HepG2 (cell line): ENCODE data around the gene GMEB2. TPM values are rescaled to one million over a fixed set of nuclear protein-coding genes. Genes with fewer than 3 reads are reported as not detected.

ENCODE experiments used
- CENPT ChIP-seq: sonication (generic); formaldehyde crosslinking; IDR thresholded peaks from 2 replicates; pipeline ENCODE4 v1.8.0; 2022; ENCODE audit warnings: low read depth, mild to moderate bottlenecking, moderate library complexity, missing genetic modification reagents
- HIC2 ChIP-seq: sonication (generic); formaldehyde crosslinking; IDR thresholded peaks from 2 replicates; pipeline ENCODE4 v1.9.0; 2022; ENCODE audit warnings: low read depth, missing genetic modification reagents
- IRF9 ChIP-seq: sonication (generic); formaldehyde crosslinking; IDR thresholded peaks from 2 replicates; pipeline ENCODE4 v1.8.0; 2022; ENCODE audit warnings: missing genetic modification reagents, mild to moderate bottlenecking, borderline replicate concordance
- PHF5A ChIP-seq: IDR thresholded peaks from one replicate; pipeline ENCODE4 v1.6.1; 2018; ENCODE audit warnings: low read depth, missing genetic modification reagents; ENCODE audit not compliant: unreplicated experiment
- TEAD2 ChIP-seq: sonication (generic); formaldehyde crosslinking; IDR thresholded peaks from 2 replicates; pipeline ENCODE4 v1.9.0; 2021; ENCODE audit warnings: missing genetic modification reagents
- ZBTB34 ChIP-seq: sonication (generic); formaldehyde crosslinking; IDR thresholded peaks from 2 replicates; pipeline ENCODE4 v1.8.0; 2022; ENCODE audit warnings: mild to moderate bottlenecking, missing genetic modification reagents
- ZBTB42 ChIP-seq: sonication (generic); formaldehyde crosslinking; IDR thresholded peaks from 2 replicates; pipeline ENCODE4 v1.5.0; 2020; ENCODE audit warnings: mild to moderate bottlenecking, missing genetic modification reagents
- ZNF253 ChIP-seq: sonication (generic); formaldehyde crosslinking; IDR thresholded peaks from 2 replicates; pipeline ENCODE4 v1.8.0; 2022; ENCODE audit warnings: mild to moderate bottlenecking, missing genetic modification reagents, borderline replicate concordance
- ZNF276 ChIP-seq: sonication (generic); formaldehyde crosslinking; IDR thresholded peaks from 2 replicates; pipeline ENCODE4 v1.4.0; 2020; ENCODE audit warnings: mild to moderate bottlenecking, low read depth, missing genetic modification reagents
- ZNF7 ChIP-seq: IDR thresholded peaks from 2 replicates; pipeline ENCODE4 v1.6.1; 2016; ENCODE audit warnings: missing biosample characterization, missing genetic modification reagents
- polyA plus RNA-seq, 8 experiments: library from polyadenylated mRNA; depleted of rRNA in 3 of 8; stranded (reverse) in 7 of 8; unstranded in 1 of 8; fragments of >200 nt; fragmentation: Illumina TruSeq in 4 of 8; extraction: Trizol in 4 of 8; gene quantifications; 2 replicates each; pipeline versions ENCODE4 v1.2.1 to v1.2.3, GENCODE V29; 2011 to 2016; ENCODE audit warnings: low read depth in 4 of 8, missing spikeins in 1 of 8, mixed read lengths in 1 of 8; ENCODE audit not compliant: insufficient read depth in 1 of 8
- total RNA-seq, 5 experiments: library from RNA; depleted of rRNA; stranded (reverse); fragments of >200 nt; fragmentation: Illumina TruSeq; extraction: Trizol; gene quantifications; 2 replicates each; pipeline ENCODE4 v1.2.3, GENCODE V29; 2016; ENCODE audit warnings: low read depth in 1 of 5
- TF ChIP-seq, protein P1 (sequence below): sonication (generic); formaldehyde crosslinking; IDR thresholded peaks from 2 replicates; pipeline ENCODE4 v1.5.0; 2020; ENCODE audit warnings: mild to moderate bottlenecking, missing genetic modification reagents
- TF ChIP-seq, protein P2 (sequence below): sonication (generic); formaldehyde crosslinking; IDR thresholded peaks from 2 replicates; pipeline ENCODE4 v1.4.0; 2020; ENCODE audit warnings: missing genetic modification reagents
- TF ChIP-seq, protein P3 (sequence below): sonication (generic); formaldehyde crosslinking; conservative IDR thresholded peaks from 2 replicates; pipeline ENCODE4 v1.8.0; 2022; ENCODE audit warnings: low read depth, missing genetic modification reagents

Gene GMEB2
- total and polyA plus RNA-seq, 2 of the 13 experiments (the other 11 are each of a cell fraction or from before 2014, with no cell fraction given), result 10.6 to 12.4 TPM

DNA sequence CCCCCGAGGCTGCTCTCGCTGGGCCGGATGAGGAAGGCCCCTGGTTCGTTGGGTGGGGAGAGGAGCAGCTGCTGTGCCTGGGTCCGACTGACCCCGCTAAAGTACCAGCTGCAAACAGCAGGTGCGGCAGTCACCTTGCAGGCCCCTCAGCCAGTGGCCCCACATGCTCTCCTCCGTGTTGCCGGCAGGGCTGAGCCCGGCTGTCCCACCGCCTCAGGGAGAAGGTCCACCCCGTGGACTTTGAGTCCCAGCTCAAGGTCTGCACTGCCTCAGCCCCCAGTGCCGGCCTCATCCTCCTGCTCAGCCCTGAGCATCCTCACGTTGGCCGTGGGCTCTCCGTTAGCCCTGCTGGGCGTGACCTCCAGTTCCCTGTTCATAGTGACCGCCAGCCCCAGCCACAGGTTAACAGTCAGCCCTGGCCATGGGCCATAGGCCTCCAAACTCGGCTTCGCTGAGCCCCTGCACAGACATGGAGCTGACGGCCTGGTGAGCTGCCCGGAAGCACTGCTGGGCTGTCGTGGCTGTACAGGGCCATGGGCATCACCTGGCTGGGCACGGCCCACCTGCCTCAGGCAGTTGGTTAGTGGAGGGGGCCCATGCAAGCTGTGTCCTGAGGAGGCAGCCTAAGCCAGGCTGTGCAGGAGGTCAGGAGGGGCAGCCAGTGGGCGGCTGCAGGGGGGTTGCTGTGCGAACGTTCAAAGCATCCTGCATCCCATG lies 82.5 kb downstream of the GMEB2 start (continued):
- TF ChIP-seq ZNF276 (CRISPR knock-in tag) (no peak), TEAD2 (CRISPR knock-in tag) (no peak), ZBTB42 (CRISPR knock-in tag) (no peak), IRF9 (CRISPR knock-in tag) (no peak; the same call in 1 of the 2 replicates), ZNF253 (CRISPR knock-in tag) (no peak), HIC2 (no peak), ZNF7 (CRISPR knock-in tag) (no peak), ZBTB34 (CRISPR knock-in tag) (no peak), PHF5A (CRISPR knock-in tag) (no peak), CENPT (CRISPR knock-in tag) (no peak)
- TF ChIP-seq, protein P1, sequence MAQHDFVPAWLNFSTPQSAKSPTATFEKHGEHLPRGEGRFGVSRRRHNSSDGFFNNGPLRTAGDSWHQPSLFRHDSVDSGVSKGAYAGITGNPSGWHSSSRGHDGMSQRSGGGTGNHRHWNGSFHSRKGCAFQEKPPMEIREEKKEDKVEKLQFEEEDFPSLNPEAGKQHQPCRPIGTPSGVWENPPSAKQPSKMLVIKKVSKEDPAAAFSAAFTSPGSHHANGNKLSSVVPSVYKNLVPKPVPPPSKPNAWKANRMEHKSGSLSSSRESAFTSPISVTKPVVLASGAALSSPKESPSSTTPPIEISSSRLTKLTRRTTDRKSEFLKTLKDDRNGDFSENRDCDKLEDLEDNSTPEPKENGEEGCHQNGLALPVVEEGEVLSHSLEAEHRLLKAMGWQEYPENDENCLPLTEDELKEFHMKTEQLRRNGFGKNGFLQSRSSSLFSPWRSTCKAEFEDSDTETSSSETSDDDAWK, result no peak
- TF ChIP-seq, protein P2, sequence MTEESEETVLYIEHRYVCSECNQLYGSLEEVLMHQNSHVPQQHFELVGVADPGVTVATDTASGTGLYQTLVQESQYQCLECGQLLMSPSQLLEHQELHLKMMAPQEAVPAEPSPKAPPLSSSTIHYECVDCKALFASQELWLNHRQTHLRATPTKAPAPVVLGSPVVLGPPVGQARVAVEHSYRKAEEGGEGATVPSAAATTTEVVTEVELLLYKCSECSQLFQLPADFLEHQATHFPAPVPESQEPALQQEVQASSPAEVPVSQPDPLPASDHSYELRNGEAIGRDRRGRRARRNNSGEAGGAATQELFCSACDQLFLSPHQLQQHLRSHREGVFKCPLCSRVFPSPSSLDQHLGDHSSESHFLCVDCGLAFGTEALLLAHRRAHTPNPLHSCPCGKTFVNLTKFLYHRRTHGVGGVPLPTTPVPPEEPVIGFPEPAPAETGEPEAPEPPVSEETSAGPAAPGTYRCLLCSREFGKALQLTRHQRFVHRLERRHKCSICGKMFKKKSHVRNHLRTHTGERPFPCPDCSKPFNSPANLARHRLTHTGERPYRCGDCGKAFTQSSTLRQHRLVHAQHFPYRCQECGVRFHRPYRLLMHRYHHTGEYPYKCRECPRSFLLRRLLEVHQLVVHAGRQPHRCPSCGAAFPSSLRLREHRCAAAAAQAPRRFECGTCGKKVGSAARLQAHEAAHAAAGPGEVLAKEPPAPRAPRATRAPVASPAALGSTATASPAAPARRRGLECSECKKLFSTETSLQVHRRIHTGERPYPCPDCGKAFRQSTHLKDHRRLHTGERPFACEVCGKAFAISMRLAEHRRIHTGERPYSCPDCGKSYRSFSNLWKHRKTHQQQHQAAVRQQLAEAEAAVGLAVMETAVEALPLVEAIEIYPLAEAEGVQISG, result no peak; the same call in 1 of the 2 replicates
- TF ChIP-seq, protein P3, sequence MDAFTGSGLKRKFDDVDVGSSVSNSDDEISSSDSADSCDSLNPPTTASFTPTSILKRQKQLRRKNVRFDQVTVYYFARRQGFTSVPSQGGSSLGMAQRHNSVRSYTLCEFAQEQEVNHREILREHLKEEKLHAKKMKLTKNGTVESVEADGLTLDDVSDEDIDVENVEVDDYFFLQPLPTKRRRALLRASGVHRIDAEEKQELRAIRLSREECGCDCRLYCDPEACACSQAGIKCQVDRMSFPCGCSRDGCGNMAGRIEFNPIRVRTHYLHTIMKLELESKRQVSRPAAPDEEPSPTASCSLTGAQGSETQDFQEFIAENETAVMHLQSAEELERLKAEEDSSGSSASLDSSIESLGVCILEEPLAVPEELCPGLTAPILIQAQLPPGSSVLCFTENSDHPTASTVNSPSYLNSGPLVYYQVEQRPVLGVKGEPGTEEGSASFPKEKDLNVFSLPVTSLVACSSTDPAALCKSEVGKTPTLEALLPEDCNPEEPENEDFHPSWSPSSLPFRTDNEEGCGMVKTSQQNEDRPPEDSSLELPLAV (CRISPR knock-in tag), result no peak
